ENCODE measurements around the gene ACTN1. TPM values are rescaled to one million over a fixed set of nuclear protein-coding genes. Genes with fewer than 3 reads are reported as not detected.

ACTN1 gene
- polyA plus RNA-seq, 1 of the 3 experiments (the other 2 are of a cell fraction) = 319 TPM

DNA sequence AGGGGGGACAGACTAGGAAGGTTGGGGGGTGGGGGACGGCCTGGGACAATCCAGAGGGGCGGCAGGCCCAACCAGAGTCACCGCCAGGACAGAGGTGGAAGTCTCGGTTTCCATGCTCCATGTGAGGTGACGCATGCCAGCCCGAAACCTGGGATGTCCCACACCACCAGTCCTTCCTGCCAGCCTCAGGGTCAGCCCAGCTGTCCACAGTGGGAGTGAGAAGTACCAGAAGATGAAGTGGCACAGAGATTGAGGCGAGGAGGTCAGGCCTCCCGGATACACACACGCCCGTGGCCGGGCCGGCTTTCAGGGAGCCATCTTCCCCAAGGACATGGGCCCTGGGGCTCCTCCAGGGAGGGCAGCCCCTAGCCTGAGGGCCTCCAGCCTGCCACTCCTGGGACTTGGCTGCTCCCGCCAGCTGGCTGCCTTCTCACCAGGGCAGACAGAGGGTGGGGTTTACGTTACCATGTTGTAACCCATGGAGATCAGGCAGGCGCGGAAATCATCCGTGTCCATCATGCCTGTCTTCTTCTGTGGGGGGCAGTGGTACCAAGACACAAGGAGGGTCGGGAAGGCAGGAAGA, 101.0 kb downstream of the ACTN1 start:
- ChIA-PET POLR2A (no interaction called here), CTCF (interaction anchor here (1.1 kb wide), 1 partner anchor 15 kb away, joined by 3 read pairs; no protein-coding TSS in a partner anchor)
- WGBS (ENCODE audit: low lambda C conversion rate) = 99% methylated on average over 10 of the region's 18 CpGs
- Histone ChIP-seq H4K20me1 (ENCODE audit: insufficient read depth) (peaks cover 8% of the 10 kb centered on the region; the same call in 1 of the 2 replicates), H3K79me2 (ENCODE audit: insufficient read depth) (peaks cover 32% of the 10 kb centered on the region; the same call in 1 of the 2 replicates), H3F3A (replicated peaks; ENCODE audit: insufficient read depth) (peaks cover 19% of the 10 kb centered on the region), H2AFZ (ENCODE audit: low read depth) (no peak overlapping the region), H3K9me3 (no peaks in the 10 kb centered on the region), H3K4me1 (ENCODE audit: control insufficient read depth in 1 of 2, insufficient read depth in 2 of 2, low read depth in 1 of 2, low read length in 1 of 2) (no peaks in the 10 kb centered on the region), H3K9me2 (no peaks in the 10 kb centered on the region), H3K27ac (ENCODE audit: low read depth in 2 of 2, low read length in 1 of 2) (no peak overlapping the region), H3K9ac (no peak overlapping the region), H3K36me3 (replicated peaks in 1 of 2; ENCODE audit: control insufficient read depth in 1 of 2, insufficient read depth in 2 of 2, low read length in 1 of 2) (peaks cover 77 to 93% of the 10 kb centered on the region in 2 experiments), H3K27me3 (ENCODE audit: insufficient read depth) (no peaks in the 10 kb centered on the region), H3K4me3 (ENCODE audit: low read depth in 2 of 2, low read length in 1 of 2) (no peak overlapping the region), H3K4me2 (no peak overlapping the region)
- TF ChIP-seq TAF1 (IDR thresholded peaks at IDR 0.05; ENCODE audit: borderline replicate concordance, low read depth, low read length) (no peak), GABPA (IDR thresholded peaks at IDR 0.05; ENCODE audit: low read depth) (no peak)
- TF ChIP-seq, protein P1, sequence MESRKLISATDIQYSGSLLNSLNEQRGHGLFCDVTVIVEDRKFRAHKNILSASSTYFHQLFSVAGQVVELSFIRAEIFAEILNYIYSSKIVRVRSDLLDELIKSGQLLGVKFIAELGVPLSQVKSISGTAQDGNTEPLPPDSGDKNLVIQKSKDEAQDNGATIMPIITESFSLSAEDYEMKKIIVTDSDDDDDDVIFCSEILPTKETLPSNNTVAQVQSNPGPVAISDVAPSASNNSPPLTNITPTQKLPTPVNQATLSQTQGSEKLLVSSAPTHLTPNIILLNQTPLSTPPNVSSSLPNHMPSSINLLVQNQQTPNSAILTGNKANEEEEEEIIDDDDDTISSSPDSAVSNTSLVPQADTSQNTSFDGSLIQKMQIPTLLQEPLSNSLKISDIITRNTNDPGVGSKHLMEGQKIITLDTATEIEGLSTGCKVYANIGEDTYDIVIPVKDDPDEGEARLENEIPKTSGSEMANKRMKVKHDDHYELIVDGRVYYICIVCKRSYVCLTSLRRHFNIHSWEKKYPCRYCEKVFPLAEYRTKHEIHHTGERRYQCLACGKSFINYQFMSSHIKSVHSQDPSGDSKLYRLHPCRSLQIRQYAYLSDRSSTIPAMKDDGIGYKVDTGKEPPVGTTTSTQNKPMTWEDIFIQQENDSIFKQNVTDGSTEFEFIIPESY (IDR thresholded peaks at IDR 0.05; ENCODE audit: borderline replicate concordance, low read depth) = no peak
- TF ChIP-seq, protein P2, sequence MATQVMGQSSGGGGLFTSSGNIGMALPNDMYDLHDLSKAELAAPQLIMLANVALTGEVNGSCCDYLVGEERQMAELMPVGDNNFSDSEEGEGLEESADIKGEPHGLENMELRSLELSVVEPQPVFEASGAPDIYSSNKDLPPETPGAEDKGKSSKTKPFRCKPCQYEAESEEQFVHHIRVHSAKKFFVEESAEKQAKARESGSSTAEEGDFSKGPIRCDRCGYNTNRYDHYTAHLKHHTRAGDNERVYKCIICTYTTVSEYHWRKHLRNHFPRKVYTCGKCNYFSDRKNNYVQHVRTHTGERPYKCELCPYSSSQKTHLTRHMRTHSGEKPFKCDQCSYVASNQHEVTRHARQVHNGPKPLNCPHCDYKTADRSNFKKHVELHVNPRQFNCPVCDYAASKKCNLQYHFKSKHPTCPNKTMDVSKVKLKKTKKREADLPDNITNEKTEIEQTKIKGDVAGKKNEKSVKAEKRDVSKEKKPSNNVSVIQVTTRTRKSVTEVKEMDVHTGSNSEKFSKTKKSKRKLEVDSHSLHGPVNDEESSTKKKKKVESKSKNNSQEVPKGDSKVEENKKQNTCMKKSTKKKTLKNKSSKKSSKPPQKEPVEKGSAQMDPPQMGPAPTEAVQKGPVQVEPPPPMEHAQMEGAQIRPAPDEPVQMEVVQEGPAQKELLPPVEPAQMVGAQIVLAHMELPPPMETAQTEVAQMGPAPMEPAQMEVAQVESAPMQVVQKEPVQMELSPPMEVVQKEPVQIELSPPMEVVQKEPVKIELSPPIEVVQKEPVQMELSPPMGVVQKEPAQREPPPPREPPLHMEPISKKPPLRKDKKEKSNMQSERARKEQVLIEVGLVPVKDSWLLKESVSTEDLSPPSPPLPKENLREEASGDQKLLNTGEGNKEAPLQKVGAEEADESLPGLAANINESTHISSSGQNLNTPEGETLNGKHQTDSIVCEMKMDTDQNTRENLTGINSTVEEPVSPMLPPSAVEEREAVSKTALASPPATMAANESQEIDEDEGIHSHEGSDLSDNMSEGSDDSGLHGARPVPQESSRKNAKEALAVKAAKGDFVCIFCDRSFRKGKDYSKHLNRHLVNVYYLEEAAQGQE (IDR thresholded peaks at IDR 0.05; ENCODE audit: low read depth, low read length) = no peak
- TF ChIP-seq, protein P3, sequence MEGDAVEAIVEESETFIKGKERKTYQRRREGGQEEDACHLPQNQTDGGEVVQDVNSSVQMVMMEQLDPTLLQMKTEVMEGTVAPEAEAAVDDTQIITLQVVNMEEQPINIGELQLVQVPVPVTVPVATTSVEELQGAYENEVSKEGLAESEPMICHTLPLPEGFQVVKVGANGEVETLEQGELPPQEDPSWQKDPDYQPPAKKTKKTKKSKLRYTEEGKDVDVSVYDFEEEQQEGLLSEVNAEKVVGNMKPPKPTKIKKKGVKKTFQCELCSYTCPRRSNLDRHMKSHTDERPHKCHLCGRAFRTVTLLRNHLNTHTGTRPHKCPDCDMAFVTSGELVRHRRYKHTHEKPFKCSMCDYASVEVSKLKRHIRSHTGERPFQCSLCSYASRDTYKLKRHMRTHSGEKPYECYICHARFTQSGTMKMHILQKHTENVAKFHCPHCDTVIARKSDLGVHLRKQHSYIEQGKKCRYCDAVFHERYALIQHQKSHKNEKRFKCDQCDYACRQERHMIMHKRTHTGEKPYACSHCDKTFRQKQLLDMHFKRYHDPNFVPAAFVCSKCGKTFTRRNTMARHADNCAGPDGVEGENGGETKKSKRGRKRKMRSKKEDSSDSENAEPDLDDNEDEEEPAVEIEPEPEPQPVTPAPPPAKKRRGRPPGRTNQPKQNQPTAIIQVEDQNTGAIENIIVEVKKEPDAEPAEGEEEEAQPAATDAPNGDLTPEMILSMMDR (IDR thresholded peaks at IDR 0.05) = no peak
- DNase-seq = no peak

DNA sequence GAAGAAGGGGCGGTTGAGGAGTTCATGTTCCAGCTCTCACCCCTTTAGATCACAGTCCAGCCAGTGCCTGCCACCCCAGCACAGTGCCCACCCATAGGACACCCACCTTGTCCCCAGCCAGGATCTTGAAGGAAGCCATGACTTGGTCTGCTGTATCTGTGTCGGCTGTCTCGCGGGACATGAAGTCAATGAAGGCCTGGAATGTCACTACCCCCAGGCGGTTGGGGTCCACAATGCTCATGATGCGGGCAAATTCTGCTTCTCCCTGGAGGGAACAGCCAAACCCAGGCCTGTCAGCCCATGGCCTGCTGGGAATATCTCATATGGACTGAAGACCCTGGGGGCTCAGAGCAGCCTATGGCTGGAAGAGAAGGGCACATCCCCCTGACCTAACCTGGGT, 102.1 kb downstream of the ACTN1 start:
- CTCF ChIA-PET = interaction anchor here (0.8 to 1.4 kb wide), 3 partner anchors 14 to 231 kb away, joined by 3 read pairs; no protein-coding TSS in a partner anchor
- H3K79me2 ChIP-seq (ENCODE audit: insufficient read depth) = peaks cover 22% of the 10 kb centered on the region; the same call in 1 of the 2 replicates
- TF ChIP-seq, protein P4, sequence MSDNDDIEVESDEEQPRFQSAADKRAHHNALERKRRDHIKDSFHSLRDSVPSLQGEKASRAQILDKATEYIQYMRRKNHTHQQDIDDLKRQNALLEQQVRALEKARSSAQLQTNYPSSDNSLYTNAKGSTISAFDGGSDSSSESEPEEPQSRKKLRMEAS (IDR thresholded peaks at IDR 0.05; ENCODE audit: low read depth) = no peak
- TF ChIP-seq MXI1 (IDR thresholded peaks at IDR 0.05; ENCODE audit: low read depth, low read length) (no peak), YY1 (IDR thresholded peaks at IDR 0.05; ENCODE audit: low read depth) (no peak), NRF1 (IDR thresholded peaks at IDR 0.05; ENCODE audit: low read depth, low read length) (no peak), POLR2AphosphoS5 (IDR thresholded peaks at IDR 0.05; ENCODE audit: low read depth, low read length) (no peak), RAD21 (IDR thresholded peaks at IDR 0.05; ENCODE audit: low read length) (no peak), RFX5 (IDR thresholded peaks at IDR 0.05; ENCODE audit: low read length) (no peak), SIN3A (IDR thresholded peaks at IDR 0.05; ENCODE audit: borderline replicate concordance, low read depth, low read length) (no peak)
- TF ChIP-seq, protein P1 (IDR thresholded peaks at IDR 0.05; ENCODE audit: borderline replicate concordance, low read depth) = no peak
- TF ChIP-seq, protein P5, sequence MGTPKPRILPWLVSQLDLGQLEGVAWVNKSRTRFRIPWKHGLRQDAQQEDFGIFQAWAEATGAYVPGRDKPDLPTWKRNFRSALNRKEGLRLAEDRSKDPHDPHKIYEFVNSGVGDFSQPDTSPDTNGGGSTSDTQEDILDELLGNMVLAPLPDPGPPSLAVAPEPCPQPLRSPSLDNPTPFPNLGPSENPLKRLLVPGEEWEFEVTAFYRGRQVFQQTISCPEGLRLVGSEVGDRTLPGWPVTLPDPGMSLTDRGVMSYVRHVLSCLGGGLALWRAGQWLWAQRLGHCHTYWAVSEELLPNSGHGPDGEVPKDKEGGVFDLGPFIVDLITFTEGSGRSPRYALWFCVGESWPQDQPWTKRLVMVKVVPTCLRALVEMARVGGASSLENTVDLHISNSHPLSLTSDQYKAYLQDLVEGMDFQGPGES (IDR thresholded peaks at IDR 0.05; ENCODE audit: low read depth, low read length) = no peak

More for the DNA sequence above, 102.1 kb downstream of the ACTN1 start:
- no peaks in the 10 kb centered on the region for H3K4me1 ChIP-seq (ENCODE audit: control insufficient read depth in 1 of 2, insufficient read depth in 2 of 2, low read depth in 1 of 2, low read length in 1 of 2)
- H3K4me3 ChIP-seq (ENCODE audit: low read depth in 2 of 2, low read length in 1 of 2) = no peak overlapping the region
- no peak for DNase-seq
- POLR2A ChIA-PET = no interaction called here
- H3K27ac ChIP-seq (ENCODE audit: low read depth in 2 of 2, low read length in 1 of 2) = no peak overlapping the region
- no peak overlapping the region for H3K4me2 ChIP-seq
- H2AFZ ChIP-seq (ENCODE audit: low read depth) = no peak overlapping the region
- H3K9me3 ChIP-seq = no peaks in the 10 kb centered on the region
- peaks cover 8% of the 10 kb centered on the region; the same call in 1 of the 2 replicates for H4K20me1 ChIP-seq (ENCODE audit: insufficient read depth)
- 100% methylated on average over 1 of the region's 6 CpGs for WGBS (ENCODE audit: low lambda C conversion rate)
- peaks cover 30% of the 10 kb centered on the region for H3F3A ChIP-seq (replicated peaks; ENCODE audit: insufficient read depth)
- no peaks in the 10 kb centered on the region for H3K9me2 ChIP-seq
- no peaks in the 10 kb centered on the region for H3K27me3 ChIP-seq (ENCODE audit: insufficient read depth)
- no peak overlapping the region for H3K9ac ChIP-seq
- peaks cover 79 to 93% of the 10 kb centered on the region in 2 experiments for H3K36me3 ChIP-seq (replicated peaks in 1 of 2; ENCODE audit: control insufficient read depth in 1 of 2, insufficient read depth in 2 of 2, low read length in 1 of 2)
